K562 (cell line): Measurements from ENCODE around the gene MPI. TPM values are rescaled to one million over a fixed set of nuclear protein-coding genes. Genes with fewer than 3 reads are reported as not detected.

Experiments
- BMI1 ChIP-seq: fragments of 150-350 bp; IDR thresholded peaks from 2 replicates; pipeline ENCODE4 v1.6.1; 2014; ENCODE audit warnings: low read length
- CEBPG ChIP-seq, 3 experiments: fragments of 200-800 bp in 1 of 3; sonication (Bioruptor generic) in 1 of 3; sonication (generic) in 1 of 3; formaldehyde crosslinking in 1 of 3; IDR thresholded peaks in 2 of 3; conservative IDR thresholded peaks in 1 of 3; 2 replicates each; pipeline versions ENCODE4 v1.6.1 to v1.8.0; 2016 to 2022; ENCODE audit warnings: missing compliant biosample characterization in 2 of 3, missing genetic modification characterization in 2 of 3, mild to moderate bottlenecking in 1 of 3, missing genetic modification reagents in 1 of 3
- DMBX1 ChIP-seq: fragments of 250-450 bp; sonication (Bioruptor Pico); IDR thresholded peaks from 2 replicates; pipeline ENCODE4 v1.8.0; 2022; ENCODE audit warnings: inconsistent platforms, mild to moderate bottlenecking, moderate library complexity, borderline replicate concordance
- DPF2 ChIP-seq: fragments of 450-650 bp; IDR thresholded peaks from 2 replicates; pipeline ENCODE4 v1.6.1; 2016
- KAT8 ChIP-seq: fragments of 450-650 bp; IDR thresholded peaks from 2 replicates; pipeline ENCODE4 v1.6.1; 2016; ENCODE audit warnings: low read depth, mild to moderate bottlenecking
- LEF1 ChIP-seq: fragments of 450-650 bp; IDR thresholded peaks from 2 replicates; pipeline ENCODE4 v1.6.1; 2016; ENCODE audit warnings: mild to moderate bottlenecking
- MED1 ChIP-seq: sonication (generic); formaldehyde crosslinking; IDR thresholded peaks from 2 replicates; pipeline ENCODE4 v1.8.1; 2023; ENCODE audit warnings: missing genetic modification reagents, borderline replicate concordance
- MGA ChIP-seq: fragments of 450-650 bp; IDR thresholded peaks from 2 replicates; pipeline ENCODE4 v1.6.1; 2016; ENCODE audit warnings: mild to moderate bottlenecking, moderate library complexity
- MLLT1 ChIP-seq, 2 experiments: fragments of 450-650 bp; IDR thresholded peaks; 2 replicates each; pipeline ENCODE4 v1.6.1; 2016
- TAL1 ChIP-seq: fragments of 450-650 bp; IDR thresholded peaks from 2 replicates; pipeline ENCODE4 v1.6.1; 2016; ENCODE audit warnings: mild to moderate bottlenecking
- TEAD1 ChIP-seq, 2 experiments: fragments of 450-650 bp in 1 of 2; sonication (generic) in 1 of 2; formaldehyde crosslinking; IDR thresholded peaks; 2 replicates each; pipeline versions ENCODE4 v1.4.0 to v1.8.0; 2020 to 2022; ENCODE audit warnings: mild to moderate bottlenecking in 2 of 2, missing genetic modification reagents in 1 of 2
- ZFP36 ChIP-seq: fragments of 150-350 bp; IDR thresholded peaks from 2 replicates; pipeline ENCODE4 v1.6.1; 2018; ENCODE audit warnings: low read length, low read depth; ENCODE audit not compliant: partially characterized antibody
- ZNF79 ChIP-seq: fragments of 250-450 bp; sonication (Bioruptor Pico); IDR thresholded peaks from 2 replicates; pipeline ENCODE4 v1.4.0; 2020; ENCODE audit warnings: low read depth, mild to moderate bottlenecking, moderate library complexity
- polyA plus RNA-seq, 8 experiments: library from polyadenylated mRNA; depleted of rRNA in 4 of 8; stranded (reverse) in 5 of 8; unstranded in 3 of 8; fragments of >200 nt; fragmentation: Nextera tagmentation in 2 of 8; fragmentation: Illumina TruSeq in 1 of 8; extraction: Ambion mirVana in 2 of 8; extraction: Trizol in 1 of 8; gene quantifications; 2 replicates each; pipeline versions ENCODE4 v1.2.1 to v1.2.3, GENCODE V29; 2011 to 2014; ENCODE audit warnings: inconsistent platforms in 1 of 8, missing spikeins in 1 of 8
- total RNA-seq, 7 experiments: library from RNA; depleted of rRNA in 6 of 7; stranded (reverse); fragments of >200 nt in 6 of 7; fragmentation: Illumina TruSeq in 2 of 7; extraction: Trizol in 2 of 7; gene quantifications; 2 replicates each; pipeline versions ENCODE4 v1.2.1 to v1.2.3, GENCODE V29; 2011 to 2021; ENCODE audit warnings: low replicate concordance in 1 of 7
- TF ChIP-seq, protein P1 (sequence below): fragments of 450-650 bp; IDR thresholded peaks from 2 replicates; pipeline ENCODE4 v1.6.1; 2016; ENCODE audit warnings: missing biosample characterization, missing genetic modification characterization

Gene MPI
- total and polyA plus RNA-seq, 9 of the 15 experiments (the other 6 are each of a cell fraction or from before 2014, with no cell fraction given) = 30.7 to 105 (median 40.5) TPM

GRCh38 chr15:74950078-74950908, 60.5 kb downstream of the MPI start (continued):
- no peak for TF ChIP-seq MGA
- TF ChIP-seq, protein P1, sequence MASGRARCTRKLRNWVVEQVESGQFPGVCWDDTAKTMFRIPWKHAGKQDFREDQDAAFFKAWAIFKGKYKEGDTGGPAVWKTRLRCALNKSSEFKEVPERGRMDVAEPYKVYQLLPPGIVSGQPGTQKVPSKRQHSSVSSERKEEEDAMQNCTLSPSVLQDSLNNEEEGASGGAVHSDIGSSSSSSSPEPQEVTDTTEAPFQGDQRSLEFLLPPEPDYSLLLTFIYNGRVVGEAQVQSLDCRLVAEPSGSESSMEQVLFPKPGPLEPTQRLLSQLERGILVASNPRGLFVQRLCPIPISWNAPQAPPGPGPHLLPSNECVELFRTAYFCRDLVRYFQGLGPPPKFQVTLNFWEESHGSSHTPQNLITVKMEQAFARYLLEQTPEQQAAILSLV = no peak
- no peak for TF ChIP-seq BMI1
- TF ChIP-seq MLLT1 (IDR thresholded peaks at IDR 0.05) = no peak
- no peak for TF ChIP-seq LEF1
- TF ChIP-seq TAL1 = no peak
- TF ChIP-seq KAT8 = no peak
- TF ChIP-seq ZFP36 = no peak
- no peak for TF ChIP-seq MED1 (CRISPR knock-in tag)
- no peak for TF ChIP-seq ZNF79 (CRISPR knock-in tag)
- TF ChIP-seq DMBX1 (CRISPR knock-in tag) = no peak
- TF ChIP-seq CEBPG (CRISPR knock-in tag; IDR thresholded peaks at IDR 0.05) = peak; percentile 88
- peak; percentile 64 to 84 for TF ChIP-seq CEBPG (tag; conservative IDR thresholded peaks at IDR 0.05 in 1 of 2, IDR thresholded peaks at IDR 0.05 in 1 of 2)
- TF ChIP-seq TEAD1 (CRISPR knock-in tag; IDR thresholded peaks at IDR 0.05) = peak in 1 of 2 experiments; percentile 57; a peak in 1 of 4 replicates
- TF ChIP-seq DPF2 = no peak
